Adrenal gland (tissue), 12 donors: ENCODE measurements around the gene CAMK2D. TPM values are rescaled to one million over a fixed set of nuclear protein-coding genes. Genes with fewer than 3 reads are reported as not detected.

Source experiments
- DNase-seq, 7 donors: peaks; one replicate each; pipeline ENCODE4 v3.0.0-alpha.2; 2019 to 2020
- H3K27ac ChIP-seq, 5 donors: fragments of 200-600 bp; sonication (generic) in 4 of 5; 1 replicate in 3 of 5; 2 replicates in 2 of 5; pipeline versions ENCODE4 v1.5.1 to v1.8.0; 2016 to 2020; ENCODE audit warnings: mild to moderate bottlenecking in 1 of 5
- H3K27me3 ChIP-seq: fragments of 200-600 bp; 2 replicates; pipeline ENCODE4 v1.8.0; 2021
- H3K36me3 ChIP-seq, 2 donors: fragments of 200-600 bp; replicated peaks in 1 of 2; 1 replicate in 1 of 2; 2 replicates in 1 of 2; pipeline versions ENCODE4 v1.5.1 to v1.8.0; 2018 to 2022
- H3K4me1 ChIP-seq, 2 donors: fragments of 200-600 bp; replicated peaks in 1 of 2; 1 replicate in 1 of 2; 2 replicates in 1 of 2; pipeline versions ENCODE4 v1.5.1 to v1.8.0; 2018 to 2021
- H3K4me3 ChIP-seq, 4 donors: fragments of 200-600 bp; sonication (generic) in 3 of 4; one replicate each; pipeline ENCODE4 v1.5.1; 2016 to 2018
- H3K9me3 ChIP-seq, 3 donors: fragments of 200-600 bp; sonication (generic) in 1 of 3; replicated peaks in 1 of 3; 1 replicate in 2 of 3; 2 replicates in 1 of 3; pipeline versions ENCODE4 v1.5.1 to v1.8.0; 2016 to 2021
- CTCF ChIP-seq, 6 experiments: fragments of 450-650 bp in 4 of 6; fragments of 200-600 bp in 2 of 6; sonication (generic) in 1 of 6; IDR thresholded peaks; 1 replicate in 5 of 6; 2 replicates in 1 of 6; pipeline versions ENCODE4 v1.5.1 to v1.8.0; 2016 to 2021; ENCODE audit warnings: antibody characterized with exemption in 6 of 6, mild to moderate bottlenecking in 2 of 6, moderate library complexity in 1 of 6
- POLR2A ChIP-seq, 2 donors: fragments of 450-650 bp; IDR thresholded peaks; one replicate each; pipeline ENCODE4 v1.6.1; 2017; ENCODE audit warnings: antibody characterized with exemption in 2 of 2, mild to moderate bottlenecking in 2 of 2, moderate library complexity in 1 of 2
- whole genome bisulfite sequencing, 4 donors: extraction: QIAGEN DNeasy Blood & Tissue Kit in 2 of 4; methylation state at CpG; one replicate each; pipeline versions ENCODE4 v1.1.5 to v1.1.7; 2013 to 2017; 5-methylcytosine and 5-hydroxymethylcytosine counted together
- intact Hi-C, 2 donors: fragments of 100-400 bp; cut with DNase I; formaldehyde crosslinking; loops; one replicate each; pipeline versions ENCODE4 v1.14.1 to v1.15.0; 2022 to 2023
- polyA plus RNA-seq, 3 donors: library from polyadenylated mRNA; stranded (reverse); fragments of 200-250 nt in 2 of 3; fragments of 350-450 nt in 1 of 3; fragmentation: Illumina TruSeq in 1 of 3; extraction: RNeasy Lipid Tissue Mini Kit (QIAGEN cat#74804) in 1 of 3; gene quantifications; one replicate each; pipeline ENCODE4 v1.2.3, GENCODE V29; 2013 to 2014
- total RNA-seq, 9 donors: library from RNA; depleted of rRNA in 4 of 9; stranded (reverse); fragments of >200 nt in 4 of 9; fragments of 120-200 nt in 1 of 9; fragmentation: NEBNext Ultra II Directional in 1 of 9; extraction: Animal tissue kit (Norgen Biotek cat#: 25700) in 1 of 9; gene quantifications; one replicate each; pipeline versions ENCODE4 v1.1.0 to v1.2.4, GENCODE V29; 2013 to 2023
- donor health status: healthy with polysubstance abuse.
- donor health status: Bipolar disorder and iron deficiency.
- donor health status: DM: yes; HTN: yes; CAD: no.
- donor health status: DM: no; HTN: no; CAD: no.
- donor health status: DM: no; HTN: no; CAD: no.
- donor health status: DM: yes; HTN: yes; CAD: no.

The CAMK2D gene
- total and polyA plus RNA-seq, 12 donors: 7.6 to 83.9 (median 33.6) TPM

- H3K27me3 ChIP-seq: no peaks in the 10 kb centered on the region
- 96 to 98% (median 98%) methylated on average over 8 of the region's 8 CpGs for WGBS, 4 donors
- H3K27ac ChIP-seq: no peak overlapping the region
- H3K4me1 ChIP-seq: peaks cover 0 to 5% of the 10 kb centered on the region in 2 donors
- intact Hi-C loops: no loop called here
- TF ChIP-seq POLR2A (IDR thresholded peaks at IDR 0.05) (no peak), CTCF (IDR thresholded peaks at IDR 0.05) (no peak)
- DNase-seq: no peak
- no peaks in the 10 kb centered on the region for H3K9me3 ChIP-seq
- peaks cover 6 to 11% of the 10 kb centered on the region in 2 donors for H3K36me3 ChIP-seq
- no peak overlapping the region for H3K4me3 ChIP-seq
Observed at GRCh38 chr4:113457121-113457520, 304.4 kb downstream of the CAMK2D start.

- Histone ChIP-seq H3K36me3 (peaks cover 6 to 11% of the 10 kb centered on the region in 2 donors), H3K27ac (no peak overlapping the region), H3K27me3 (no peaks in the 10 kb centered on the region), H3K9me3 (no peaks in the 10 kb centered on the region), H3K4me1 (peaks cover 0 to 10% of the 10 kb centered on the region in 2 donors), H3K4me3 (no peak overlapping the region)
- TF ChIP-seq CTCF (IDR thresholded peaks at IDR 0.05) (no peak), POLR2A (IDR thresholded peaks at IDR 0.05) (no peak)
- 86 to 90% (median 89%) methylated on average over 2 of the region's 2 CpGs for WGBS, 4 donors
- no peak for DNase-seq
- intact Hi-C loops: no loop called here
Observed at GRCh38 chr4:113455061-113455460, 306.5 kb downstream of the CAMK2D start.

- Histone ChIP-seq H3K4me3 (peak overlapping the region in 1 of 4 donors; percentile 29), H3K4me1 (peaks cover 0 to 15% of the 10 kb centered on the region in 2 donors), H3K27ac (peak overlapping the region in 1 of 5 donors; percentile 0), H3K36me3 (peaks cover 6 to 11% of the 10 kb centered on the region in 2 donors), H3K9me3 (no peaks in the 10 kb centered on the region), H3K27me3 (no peaks in the 10 kb centered on the region)
- peak in 4 of 7 donors; percentile 29 to 48 (median 34) for DNase-seq
- intact Hi-C loops: no loop called here
- TF ChIP-seq POLR2A (IDR thresholded peaks at IDR 0.05) (no peak), CTCF (IDR thresholded peaks at IDR 0.05) (no peak)
- WGBS, 4 donors: 29 to 41% (median 34%) methylated on average over 4 of the region's 4 CpGs
Observed at GRCh38 chr4:113452868-113453620, 308.5 kb downstream of the CAMK2D start.

GRCh38 chr4:113452152-113452551 is 309.4 kb downstream of the CAMK2D start:
- WGBS, 4 donors: 82 to 100% (median 93%) methylated on average over 1 of the region's 1 CpG
- DNase-seq: no peak
- Histone ChIP-seq H3K4me1 (peaks cover 0 to 23% of the 10 kb centered on the region in 2 donors), H3K9me3 (no peaks in the 10 kb centered on the region), H3K4me3 (no peak overlapping the region), H3K27ac (no peak overlapping the region), H3K27me3 (no peaks in the 10 kb centered on the region), H3K36me3 (peaks cover 3 to 11% of the 10 kb centered on the region in 2 donors)
- no peak for TF ChIP-seq CTCF (IDR thresholded peaks at IDR 0.05)
- no peak for TF ChIP-seq POLR2A (IDR thresholded peaks at IDR 0.05)
- intact Hi-C loops: no loop called here
